SK-N-MC (cell line): Measurements from ENCODE around the gene ING3.
"Not testable (repeated sequence)": the region's sequence is repeated elsewhere in the genome, so short reads cannot be mapped to it uniquely, and the experiment has no call there.

Experiments used
- DNase-seq: peaks from one replicate; pipeline ENCODE4 v3.0.0-alpha.2; 2011; ENCODE audit warnings: low read depth, low spot score
- H3K27ac ChIP-seq: fragments of 200-600 bp; sonication (generic); 2 replicates; pipeline ENCODE4 v1.5.1; 2016; ENCODE audit warnings: mixed run types
- H3K36me3 ChIP-seq: fragments of 200-600 bp; sonication (generic); 2 replicates; pipeline ENCODE4 v1.6.1; 2017; ENCODE audit warnings: antibody characterized with exemption, low read length, mixed read lengths; ENCODE audit not compliant: insufficient read depth
- H3K4me3 ChIP-seq: fragments of 200-600 bp; sonication (generic); 2 replicates; pipeline ENCODE4 v1.5.1; 2016
- H3K9ac ChIP-seq: fragments of 200-600 bp; sonication (generic); 2 replicates; pipeline ENCODE4 v1.8.0; 2017; ENCODE audit warnings: mixed run types, mixed read lengths; ENCODE audit not compliant: insufficient read length
- H3K9me3 ChIP-seq: fragments of 200-600 bp; sonication (generic); 2 replicates; pipeline ENCODE4 v1.6.1; 2017; ENCODE audit warnings: low read depth, mild to moderate bottlenecking, antibody characterized with exemption, low read length, moderate library complexity, mixed read lengths
- EZH2 ChIP-seq: fragments of 200-600 bp; sonication (generic); IDR thresholded peaks from one replicate; pipeline ENCODE4 v1.6.1; 2017; ENCODE audit warnings: antibody characterized with exemption
- FOXP2 ChIP-seq: optimal IDR thresholded peaks from 2 replicates; pipeline ENCODE3; 2011; ENCODE audit warnings: mild to moderate bottlenecking, moderate library complexity; ENCODE audit not compliant: insufficient read depth; ENCODE audit errors: extremely low read length, control extremely low read depth
- POLR2AphosphoS5 ChIP-seq: IDR thresholded peaks from 2 replicates; pipeline ENCODE4 v1.6.1; 2012; ENCODE audit warnings: mild to moderate bottlenecking, low read depth, low read length, borderline replicate concordance

ING3 gene

DNA sequence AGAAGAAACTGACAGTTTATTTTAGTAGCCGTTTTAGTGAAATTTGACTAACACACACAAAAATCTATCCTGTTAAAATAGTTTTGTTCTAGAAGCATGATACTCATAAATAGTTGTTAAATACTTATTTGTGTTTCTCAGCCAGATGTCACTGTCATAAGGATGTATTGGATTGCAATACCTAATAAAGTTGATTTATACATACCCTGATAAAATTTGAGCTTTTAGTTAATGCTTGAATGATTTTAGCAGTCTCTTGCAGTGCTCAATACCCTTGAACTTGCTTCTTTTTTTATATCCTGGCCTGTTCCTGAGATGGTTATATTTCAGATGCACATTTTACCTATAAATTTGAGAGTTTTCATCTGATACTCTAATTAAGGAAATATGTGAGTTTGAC is 10.1 kb downstream of the ING3 start:
- H3K27ac ChIP-seq, result no peak overlapping the region
- no peak overlapping the region for H3K9ac ChIP-seq
- H3K9me3 ChIP-seq, result no peaks in the 10 kb centered on the region
- peaks cover 32% of the 10 kb centered on the region for H3K36me3 ChIP-seq
- no peak for DNase-seq
- no peak overlapping the region for H3K4me3 ChIP-seq
- TF ChIP-seq FOXP2 (no peak), EZH2 (no peak), POLR2AphosphoS5 (no peak)

DNA sequence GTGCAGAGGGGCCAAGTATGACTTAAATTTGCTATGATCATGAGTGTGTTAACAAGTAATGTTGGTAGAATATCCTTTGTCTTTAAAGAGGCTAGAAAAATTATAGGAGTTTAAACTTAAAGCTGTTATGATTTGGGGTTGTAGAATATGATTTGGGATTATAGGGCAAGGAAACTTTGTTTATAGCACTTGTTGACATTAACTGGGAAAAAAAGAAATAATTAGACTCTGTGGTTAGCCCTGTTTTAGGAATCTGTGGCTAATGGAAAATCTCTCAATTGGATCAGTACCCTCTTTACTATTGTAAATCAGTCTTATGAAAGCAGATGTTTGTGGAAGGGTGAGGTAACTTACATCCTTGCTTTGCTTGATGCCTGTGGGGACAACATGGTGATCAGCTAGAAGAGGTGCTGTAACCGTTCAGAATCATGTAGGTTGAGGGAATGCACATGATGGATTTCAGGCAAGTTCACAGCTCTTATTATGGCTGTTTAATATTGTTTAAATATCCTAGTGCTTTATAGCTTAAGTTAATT is 11.1 kb downstream of the ING3 start:
- TF ChIP-seq FOXP2 (no peak), POLR2AphosphoS5 (no peak), EZH2 (no peak)
- DNase-seq, result no peak
- H3K9me3 ChIP-seq, result no peaks in the 10 kb centered on the region
- H3K4me3 ChIP-seq, result no peak overlapping the region
- H3K36me3 ChIP-seq, result peaks cover 30% of the 10 kb centered on the region
- no peak overlapping the region for H3K9ac ChIP-seq
- H3K27ac ChIP-seq, result no peak overlapping the region

DNA sequence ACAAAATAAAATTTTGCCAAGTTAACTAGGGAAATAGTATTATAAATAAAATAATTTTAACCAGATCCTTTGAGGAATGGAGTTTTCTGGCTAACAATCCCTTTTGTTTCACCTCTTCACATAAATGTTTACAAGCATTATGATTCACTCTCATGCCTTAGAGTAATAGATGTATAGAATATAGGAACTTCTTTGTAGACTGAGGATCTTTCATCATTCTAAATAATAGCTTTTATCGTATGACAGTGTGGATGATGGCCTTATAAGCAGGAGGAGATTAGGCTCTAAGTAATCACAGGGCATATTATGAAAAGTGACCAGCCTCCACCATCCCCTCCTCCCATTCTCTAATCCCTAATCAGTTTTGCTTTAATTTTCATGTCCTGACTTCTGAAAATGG is 13.5 kb downstream of the ING3 start:
- no peak for DNase-seq
- Histone ChIP-seq H3K27ac (no peak overlapping the region), H3K4me3 (no peak overlapping the region), H3K9ac (no peak overlapping the region), H3K9me3 (no peaks in the 10 kb centered on the region), H3K36me3 (peaks cover 44% of the 10 kb centered on the region)
- TF ChIP-seq FOXP2 (no peak), POLR2AphosphoS5 (no peak), EZH2 (no peak)

DNA sequence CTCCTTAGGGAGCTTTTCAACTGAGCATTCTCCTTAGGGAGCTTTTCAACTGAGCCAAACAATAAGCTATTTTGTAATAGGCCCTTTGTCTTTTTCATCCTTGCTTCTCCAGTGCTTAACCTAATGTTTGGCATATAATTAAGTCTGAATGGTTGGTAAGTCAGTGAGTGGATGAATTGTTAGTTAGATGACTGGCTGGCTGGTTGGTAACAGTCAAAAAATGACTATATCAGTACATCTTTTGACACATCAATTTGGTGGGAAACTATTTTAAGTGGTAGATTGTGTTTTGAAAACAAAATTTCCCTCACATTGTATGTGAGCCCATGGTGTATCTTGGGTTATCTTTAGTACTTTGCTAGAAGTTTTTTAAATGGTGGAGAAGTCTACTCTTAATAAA is 16.4 kb downstream of the ING3 start:
- H3K9ac ChIP-seq, result no peak overlapping the region
- no peak overlapping the region for H3K27ac ChIP-seq
- H3K4me3 ChIP-seq, result no peak overlapping the region
- peaks cover 56% of the 10 kb centered on the region for H3K36me3 ChIP-seq
- DNase-seq, result no peak
- H3K9me3 ChIP-seq, result no peaks in the 10 kb centered on the region
- no peak for TF ChIP-seq FOXP2
- TF ChIP-seq EZH2, result no peak
- TF ChIP-seq POLR2AphosphoS5, result no peak

DNA sequence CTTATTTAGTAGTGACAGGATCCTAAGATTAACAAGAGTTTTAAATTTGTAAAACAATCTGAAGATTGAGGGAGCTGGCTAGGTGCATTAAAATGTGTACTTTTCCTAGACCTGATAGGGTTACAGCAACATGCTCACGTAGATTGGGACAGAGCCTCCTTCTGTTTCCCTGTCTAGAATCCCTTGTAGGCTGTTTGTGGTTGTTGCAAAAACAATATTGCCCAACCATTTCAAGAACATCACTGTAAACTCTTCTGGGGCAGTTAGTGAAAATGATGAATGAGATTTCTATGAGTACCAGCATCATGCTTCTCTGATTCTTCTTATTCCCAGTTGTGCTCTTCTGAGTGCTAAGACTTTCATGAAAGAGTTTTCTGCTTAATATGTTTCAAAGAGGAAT is 23.3 kb downstream of the ING3 start:
- no peak for TF ChIP-seq POLR2AphosphoS5
- TF ChIP-seq EZH2, result no peak
- TF ChIP-seq FOXP2, result no peak
- H3K9me3 ChIP-seq, result no peaks in the 10 kb centered on the region
- DNase-seq, result no peak
- H3K27ac ChIP-seq, result no peak overlapping the region
- no peak overlapping the region for H3K4me3 ChIP-seq
- H3K9ac ChIP-seq, result no peak overlapping the region
- peaks cover 55% of the 10 kb centered on the region for H3K36me3 ChIP-seq

DNA sequence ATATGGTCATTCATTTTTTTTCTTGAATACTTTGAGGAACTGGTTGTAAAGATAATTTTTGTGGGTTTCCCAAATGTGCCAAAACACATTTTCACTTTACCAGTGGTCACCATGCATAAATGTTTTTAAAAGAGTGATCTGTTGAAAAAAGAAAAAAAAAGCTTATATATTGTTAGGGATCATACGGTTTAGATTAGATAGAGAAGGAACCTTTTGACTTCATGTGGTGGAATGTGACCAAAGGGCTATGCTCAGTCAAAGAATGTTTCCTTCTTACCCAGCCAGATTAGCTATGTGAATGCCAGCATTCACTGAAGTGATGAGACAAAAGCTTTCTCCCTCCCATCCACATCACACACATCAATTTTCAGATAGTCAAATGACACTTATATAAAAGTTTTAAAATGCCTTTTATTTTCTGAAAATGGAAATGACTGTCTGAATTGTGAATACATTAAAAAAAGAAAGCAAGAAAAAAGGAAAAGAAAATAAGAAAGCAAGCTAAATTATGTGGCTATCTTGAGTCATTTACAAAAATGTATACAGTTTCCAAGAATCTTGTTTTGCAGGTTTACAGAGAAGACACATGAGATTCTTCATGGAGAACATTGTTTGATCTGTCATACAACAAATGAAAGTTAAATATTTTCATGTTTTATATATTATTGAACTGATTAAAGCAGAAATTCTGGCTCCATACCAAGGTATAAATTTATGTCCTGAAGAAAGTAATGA is 29.4 kb downstream of the ING3 start:
- TF ChIP-seq POLR2AphosphoS5 (no peak), FOXP2 (no peak), EZH2 (no peak)
- Histone ChIP-seq H3K27ac (no peak overlapping the region), H3K4me3 (no peak overlapping the region), H3K9me3 (no peaks in the 10 kb centered on the region), H3K9ac (no peak overlapping the region), H3K36me3 (peaks cover 10% of the 10 kb centered on the region)
- DNase-seq, result no peak

DNA sequence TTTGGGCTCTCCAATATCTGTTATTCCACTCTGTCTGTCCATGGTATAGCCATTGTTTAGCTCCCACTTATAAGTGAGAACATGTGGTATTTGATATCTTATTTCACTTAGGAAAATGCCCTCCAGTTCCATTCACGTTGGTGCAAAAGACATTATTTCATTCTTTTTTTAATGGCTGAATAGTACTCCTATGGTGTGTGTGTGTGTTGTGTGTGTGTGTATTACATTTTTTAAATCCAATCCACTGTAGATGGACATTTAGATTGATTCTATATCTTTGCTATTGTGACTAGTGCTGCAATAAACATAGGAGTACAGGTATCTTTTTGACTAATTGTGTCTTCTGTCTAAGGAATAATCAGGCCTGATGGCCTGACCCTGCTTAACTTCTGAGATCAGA is 30.5 kb downstream of the ING3 start:
- DNase-seq, result no peak

DNA sequence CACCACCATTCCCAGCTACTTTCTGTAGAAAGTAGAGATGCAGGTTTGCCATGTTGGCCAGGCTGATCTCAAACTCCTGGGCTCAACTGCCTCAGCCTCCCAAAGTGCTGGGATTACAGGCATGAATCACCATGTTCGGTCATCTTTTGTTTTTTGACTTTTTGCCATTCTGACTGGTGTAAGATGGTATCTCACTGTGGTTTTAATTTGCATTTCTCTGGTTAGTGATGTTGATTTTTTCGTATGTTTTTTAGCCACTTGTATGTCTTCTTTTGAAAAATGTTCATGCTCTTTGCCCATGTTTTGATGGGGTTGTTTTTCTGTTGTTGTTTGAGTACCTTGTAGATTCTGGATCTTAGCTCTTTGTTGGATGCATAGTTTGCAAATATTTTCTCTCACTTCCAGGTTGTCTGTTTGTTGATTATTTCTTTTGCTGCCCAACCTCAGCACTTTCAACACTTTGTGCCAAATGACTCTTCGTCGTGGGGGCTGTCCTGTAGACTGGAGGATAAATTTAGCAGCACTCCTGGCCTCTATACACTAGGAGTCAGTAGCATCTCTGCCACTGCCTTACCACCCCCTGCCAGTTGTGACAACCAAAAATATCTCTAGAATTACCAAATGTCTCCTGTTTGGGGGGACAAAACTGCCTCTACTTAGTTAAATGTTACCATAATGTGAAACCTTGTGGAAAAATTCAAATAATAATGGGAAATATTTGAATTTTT is 31.5 kb downstream of the ING3 start:
- TF ChIP-seq FOXP2 (no peak), POLR2AphosphoS5 (no peak), EZH2 (no peak)
- H3K9ac ChIP-seq, result no peak overlapping the region
- H3K27ac ChIP-seq, result no peak overlapping the region
- H3K4me3 ChIP-seq, result no peak overlapping the region
- DNase-seq, result no peak
- H3K9me3 ChIP-seq, result no peaks in the 10 kb centered on the region
- no peaks in the 10 kb centered on the region for H3K36me3 ChIP-seq

More for the DNA sequence above, 30.5 kb downstream of the ING3 start:
- Histone ChIP-seq H3K9ac (no peak overlapping the region), H3K36me3 (peaks cover 3% of the 10 kb centered on the region; the same call in 1 of the 2 replicates), H3K9me3 (no peaks in the 10 kb centered on the region), H3K27ac (no peak overlapping the region), H3K4me3 (no peak overlapping the region)
- TF ChIP-seq POLR2AphosphoS5, result no peak
- no peak for TF ChIP-seq FOXP2
- no peak for TF ChIP-seq EZH2

DNA sequence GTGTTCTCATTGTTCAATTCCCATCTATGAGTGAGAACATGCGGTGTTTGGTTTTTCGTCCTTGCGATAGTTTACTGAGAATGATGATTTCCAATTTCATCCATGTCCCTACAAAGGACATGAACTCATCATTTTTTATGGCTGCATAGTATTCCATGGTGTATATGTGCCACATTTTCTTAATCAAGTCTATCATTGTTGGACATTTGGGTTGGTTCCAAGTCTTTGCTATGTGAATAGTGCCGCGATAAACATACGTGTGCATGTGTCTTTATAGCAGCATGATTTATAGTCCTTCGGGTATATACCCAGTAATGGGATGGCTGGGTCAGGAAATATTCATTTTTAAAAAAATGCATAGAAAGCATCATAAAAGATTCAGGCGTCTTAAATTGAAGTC is 33.0 kb downstream of the ING3 start:
- H3K9me3 ChIP-seq, H3K36me3 ChIP-seq, H3K4me3 ChIP-seq, H3K27ac ChIP-seq, DNase-seq, H3K9ac ChIP-seq: not testable (repeated sequence)
